A204.1 (cell line): ENCODE results near the gene VAMP4.
"Not testable (repeated sequence)": the region's sequence is repeated elsewhere in the genome, so short reads cannot be mapped to it uniquely, and the experiment has no call there.

Experiments
- FAIRE-seq: peaks from 2 replicates; lab custom pipeline; 2012; peaks lifted over from hg19 to GRCh38; lab: Jason Lieb, UNC

Gene VAMP4

DNA sequence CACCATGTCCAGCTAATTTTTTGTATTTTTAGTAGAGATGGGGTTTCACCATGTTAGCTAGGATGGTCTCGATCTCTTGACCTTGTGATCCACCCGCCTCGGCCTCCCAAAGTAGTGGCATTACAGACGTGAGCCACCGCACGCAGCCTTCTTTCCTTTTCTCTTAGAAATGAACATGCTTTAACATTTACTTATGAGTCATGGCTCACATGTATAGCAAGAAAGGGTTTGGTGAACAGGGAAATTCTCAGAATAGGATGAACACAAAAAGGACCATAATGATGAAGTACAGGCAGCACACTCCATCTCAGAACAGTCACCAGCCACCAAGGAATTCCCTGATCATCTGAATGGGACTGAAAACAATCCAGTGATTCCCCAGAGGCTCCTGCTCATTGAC is 9.4 kb upstream of the VAMP4 start:
- no peak for FAIRE-seq

- no peak for FAIRE-seq
Observed at GRCh38 chr1:171748651-171749050, 6.8 kb upstream of the VAMP4 start.

- FAIRE-seq = no peak
Observed at GRCh38 chr1:171744986-171745385, 3.1 kb upstream of the VAMP4 start.

DNA sequence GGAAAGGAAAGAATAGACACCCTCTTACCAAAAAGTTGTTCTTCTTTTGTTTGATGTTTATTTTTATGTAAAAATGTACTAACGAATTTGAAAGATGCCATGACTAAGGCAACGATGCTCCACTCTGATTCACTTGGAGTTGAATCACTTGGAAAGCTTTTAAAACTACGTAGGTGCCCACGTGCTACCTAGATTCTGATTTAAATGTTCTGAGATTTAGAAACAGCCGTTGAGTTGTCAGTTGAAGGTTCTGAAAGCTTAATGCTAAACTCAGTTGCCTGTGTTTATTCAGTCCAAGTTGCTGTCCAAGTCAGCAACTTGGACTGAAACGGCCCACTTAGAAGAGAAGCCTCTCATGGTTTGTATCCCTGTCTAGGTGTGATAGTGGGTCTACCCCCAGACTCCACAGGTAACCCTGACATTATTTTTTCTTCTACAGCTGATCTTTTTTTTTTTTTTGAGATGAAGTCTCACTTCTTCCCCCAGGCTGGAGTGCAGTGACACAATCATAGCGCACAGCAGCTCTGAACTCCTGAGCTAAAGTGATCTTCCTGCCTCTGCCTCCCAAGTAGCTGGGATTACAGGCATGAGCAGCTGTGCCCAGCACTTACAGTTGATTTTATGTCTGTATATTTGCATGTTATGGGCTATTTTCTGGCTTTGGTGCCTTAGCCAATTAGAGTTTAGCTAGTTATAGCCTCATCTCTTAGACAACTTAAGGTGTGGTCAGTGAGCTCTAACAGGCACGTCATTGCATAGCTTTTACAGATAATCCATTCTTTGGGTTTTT is 1.4 kb upstream of the VAMP4 start:
- FAIRE-seq = peak; percentile 90

DNA sequence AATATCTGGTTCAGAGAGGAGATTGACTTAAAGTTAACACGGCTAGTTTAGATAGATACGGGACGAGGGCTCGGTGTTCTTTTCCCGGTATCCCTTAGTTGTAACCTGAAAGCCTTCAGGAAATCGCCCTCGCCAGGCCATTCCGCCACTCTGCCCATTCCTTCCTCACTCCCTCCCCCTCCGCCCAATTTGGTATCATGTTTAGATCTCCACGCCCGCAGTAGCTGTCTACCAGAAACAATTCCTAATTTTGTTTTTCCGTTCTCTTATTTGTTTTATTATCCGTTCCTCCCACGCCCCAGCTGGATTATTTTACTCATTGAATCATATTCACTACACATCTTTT is 685 bp upstream of the VAMP4 start:
- no peak for FAIRE-seq

DNA sequence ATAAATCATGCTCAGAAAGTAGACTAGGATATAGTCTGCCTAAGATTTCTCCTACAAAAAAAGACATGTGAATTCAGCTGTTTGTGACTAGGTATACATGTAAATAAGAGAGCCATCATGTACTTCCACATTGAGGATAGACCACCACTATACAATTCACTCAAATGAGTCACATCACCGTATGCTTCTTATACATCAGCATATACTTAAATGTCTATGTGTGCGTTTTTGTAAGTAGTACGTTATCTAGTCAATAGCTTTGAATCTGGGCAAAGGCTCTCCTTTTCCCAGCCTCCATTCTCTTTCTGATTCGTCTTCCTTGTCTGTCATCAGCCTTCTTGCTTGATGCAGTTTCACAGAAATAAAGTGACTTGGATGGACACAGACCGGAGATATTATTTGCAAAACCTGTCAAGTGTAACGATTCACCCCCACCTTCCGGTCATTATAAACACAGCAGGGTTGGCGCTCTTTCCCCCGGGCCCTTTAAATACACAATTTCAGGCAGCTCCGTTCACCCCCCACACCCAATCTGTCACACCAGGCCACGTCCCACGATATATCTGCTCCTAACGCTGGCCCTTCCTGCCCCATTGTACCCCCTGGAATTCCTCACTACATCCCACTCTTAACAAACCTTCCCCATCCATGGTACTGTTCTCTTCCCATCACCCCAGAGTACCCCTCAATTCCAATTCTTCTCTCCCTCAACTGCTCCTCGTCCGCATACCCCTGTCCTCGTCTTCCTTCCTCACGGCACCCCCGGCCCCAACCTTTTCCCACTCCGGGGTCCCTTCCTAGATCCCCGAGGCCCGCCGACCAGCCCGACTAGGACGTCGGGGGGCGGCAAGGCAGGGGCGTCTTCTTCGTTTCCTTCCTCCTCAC is 636 bp downstream of the VAMP4 start:
- no peak for FAIRE-seq

DNA sequence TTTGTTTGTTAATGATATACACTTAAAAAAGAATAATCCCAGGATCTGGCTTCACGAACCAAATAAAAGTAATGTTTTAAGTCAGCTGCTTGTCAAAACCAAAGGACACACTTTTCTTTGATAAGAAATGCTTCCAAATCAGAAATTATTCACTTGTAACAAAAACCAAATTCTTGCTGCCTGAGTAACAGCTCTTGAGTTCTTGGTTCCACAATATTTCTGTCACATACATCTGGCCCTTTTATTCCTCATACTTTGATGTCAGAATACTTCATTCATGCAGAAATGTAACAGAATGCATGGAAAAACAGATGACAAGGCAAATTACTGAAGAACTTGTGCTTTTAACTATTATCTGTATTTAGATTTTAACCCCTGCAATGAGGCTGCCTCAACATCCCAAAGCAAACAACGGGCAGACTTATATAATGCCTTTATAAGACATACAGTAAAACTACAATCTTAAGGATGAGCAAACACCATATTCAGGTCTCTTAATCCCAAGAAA is 1.5 kb downstream of the VAMP4 start:
- FAIRE-seq = no peak

GRCh38 chr1:171739656-171740055 is 2.2 kb downstream of the VAMP4 start:
- no peak for FAIRE-seq

DNA sequence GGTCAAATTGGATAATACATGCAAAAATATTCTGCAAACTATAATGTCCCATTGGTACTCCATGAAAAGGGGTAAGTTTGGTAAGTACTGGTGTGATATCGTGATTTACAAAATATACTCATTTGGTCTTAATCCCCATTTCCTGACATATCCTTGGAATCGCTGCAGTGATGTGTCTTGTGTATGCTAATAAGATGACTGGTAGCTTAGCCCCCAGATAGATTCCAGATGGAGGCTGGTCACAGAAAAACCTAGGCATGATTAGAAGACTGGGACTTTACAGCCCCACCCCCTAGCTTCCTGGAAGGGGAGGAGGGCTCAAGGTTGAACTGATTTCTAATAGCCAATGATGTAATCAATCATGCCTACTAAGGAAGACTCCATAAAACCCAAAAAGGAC is 3.0 kb downstream of the VAMP4 start:
- FAIRE-seq = no peak

DNA sequence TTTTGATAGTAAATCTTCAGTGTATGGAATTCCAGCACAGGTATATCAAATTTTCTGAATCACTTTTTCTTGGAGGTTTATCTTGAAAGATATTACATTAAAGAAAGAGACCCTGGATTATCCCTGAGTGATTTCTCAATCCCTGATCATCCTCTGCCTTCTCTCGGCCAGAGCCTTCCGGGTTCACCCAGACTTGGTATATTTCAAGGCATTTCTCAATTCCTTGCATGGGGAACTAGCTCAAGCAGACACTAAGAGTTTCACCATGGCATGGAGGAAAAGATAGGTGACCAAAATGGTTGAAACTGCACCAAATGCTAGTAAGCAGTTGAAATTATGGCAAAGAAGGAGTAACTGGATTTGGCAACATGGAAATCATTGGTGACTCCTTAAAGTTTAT is 5.7 kb downstream of the VAMP4 start:
- FAIRE-seq = no peak

- FAIRE-seq = no peak
Observed at GRCh38 chr1:171730052-171730451, 11.8 kb downstream of the VAMP4 start.

DNA sequence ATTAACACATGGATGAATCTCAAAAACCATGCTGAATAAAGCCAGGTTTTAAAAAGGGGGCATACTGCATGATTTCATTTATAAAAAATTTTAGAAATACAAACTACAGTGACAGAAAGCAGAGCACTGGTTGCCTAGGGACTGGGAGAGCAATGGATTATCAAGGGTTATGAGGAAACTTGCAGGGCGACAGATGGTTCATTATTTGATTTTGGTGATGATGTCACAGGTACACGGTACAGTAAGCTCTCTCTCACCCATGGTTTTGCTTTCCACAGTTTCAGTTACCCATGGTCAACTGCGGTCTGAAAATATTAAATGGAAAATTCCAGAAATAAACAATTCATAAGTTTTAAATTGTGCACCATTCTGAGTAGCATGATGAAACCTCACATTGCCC is 14.1 kb downstream of the VAMP4 start:
- FAIRE-seq = no peak

GRCh38 chr1:171723180-171723579 is 18.7 kb downstream of the VAMP4 start:
- not testable (repeated sequence) for FAIRE-seq

GRCh38 chr1:171718848-171719247 is 23.0 kb downstream of the VAMP4 start:
- no peak for FAIRE-seq

- no peak for FAIRE-seq
Observed at GRCh38 chr1:171718216-171718615, 23.6 kb downstream of the VAMP4 start.

GRCh38 chr1:171717062-171717718 is 24.7 kb downstream of the VAMP4 start:
- no peak for FAIRE-seq

GRCh38 chr1:171716616-171717015 is 25.2 kb downstream of the VAMP4 start:
- FAIRE-seq = no peak

GRCh38 chr1:171715813-171716251 is 26.0 kb downstream of the VAMP4 start:
- FAIRE-seq = peak; percentile 81

GRCh38 chr1:171712341-171712740 is 29.5 kb downstream of the VAMP4 start:
- FAIRE-seq = no peak

GRCh38 chr1:171711643-171712042 is 30.2 kb downstream of the VAMP4 start:
- no peak for FAIRE-seq

DNA sequence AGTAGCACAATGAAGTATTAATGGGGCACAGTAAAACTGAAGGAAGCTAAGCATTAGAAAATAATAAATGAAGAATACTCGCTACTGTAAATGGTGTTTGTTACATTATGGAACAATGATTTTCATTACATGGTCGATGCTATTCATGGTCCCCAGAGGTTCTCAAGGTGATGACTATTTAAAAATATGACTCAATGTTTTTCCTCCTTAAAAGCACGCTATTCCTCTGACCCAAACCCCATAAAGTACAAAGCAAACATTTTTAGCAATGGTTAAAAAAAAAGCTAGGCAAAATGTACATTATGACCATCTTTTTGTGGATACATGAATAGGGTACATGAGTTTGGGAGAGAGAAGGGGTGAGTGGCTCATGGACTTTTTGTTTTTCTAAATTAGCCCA is 34.3 kb downstream of the VAMP4 start:
- no peak for FAIRE-seq

GRCh38 chr1:171702598-171702997 is 39.3 kb downstream of the VAMP4 start:
- FAIRE-seq = no peak

DNA sequence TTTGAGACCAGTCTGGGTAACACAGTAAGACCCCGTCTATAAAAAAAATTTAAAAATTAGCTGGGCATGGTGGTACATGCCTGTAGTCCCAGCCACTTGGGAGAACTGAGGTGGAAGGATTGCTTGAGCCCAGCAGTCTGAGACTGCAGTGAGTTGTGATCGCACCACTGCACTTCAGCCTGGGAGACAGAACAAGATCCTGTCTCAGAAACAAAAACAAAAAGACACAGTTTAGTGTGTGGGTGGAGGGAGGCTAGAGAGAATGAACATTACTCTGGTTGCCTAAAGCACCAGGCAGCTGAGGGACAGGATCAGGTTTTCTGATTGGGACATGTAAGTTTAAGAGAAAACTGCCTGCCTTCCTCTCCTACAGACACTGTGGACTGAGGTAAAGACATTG is 42.3 kb downstream of the VAMP4 start:
- no peak for FAIRE-seq
